SK-N-SH (cell line): ENCODE measurements around the gene MGAT1. TPM values are rescaled to one million over a fixed set of nuclear protein-coding genes. Genes with fewer than 3 reads are reported as not detected.

Source experiments
- CTCF ChIA-PET: fragments of 300-600, 350-600 bp; formaldehyde crosslinking; extraction: SDS; loops from one replicate; lab custom pipeline; 2021; lab: Yijun Ruan, JAX
- POLR2A ChIA-PET: fragments of 350-600 bp; sonication (Branson Sonifier 250); formaldehyde crosslinking; extraction: SDS; loops from one replicate; lab custom pipeline; 2020; ENCODE audit warnings: antibody characterized with exemption, inconsistent platforms; lab: Yijun Ruan, JAX
- DNase-seq: peaks from one replicate; pipeline ENCODE4 v3.0.0; 2012
- H2AFZ ChIP-seq: fragments of 200-600 bp; sonication (generic); 2 replicates; pipeline ENCODE4 v1.8.1; 2016; ENCODE audit warnings: antibody characterized with exemption, mild to moderate bottlenecking, low read depth
- H3F3A ChIP-seq: fragments of 200-600 bp; sonication (generic); replicated peaks from 2 replicates; pipeline ENCODE3; 2016; ENCODE audit warnings: antibody characterized with exemption, mild to moderate bottlenecking; ENCODE audit not compliant: insufficient read depth
- H3K27ac ChIP-seq, 2 experiments: fragments of 200-500 bp in 1 of 2; fragments of 200-600 bp in 1 of 2; sonication (Bioruptor generic) in 1 of 2; sonication (generic), shearing (Covaris generic) in 1 of 2; 2 replicates each; pipeline versions ENCODE4 v1.5.1 to v1.6.1; 2014 to 2016; ENCODE audit warnings: low read depth in 2 of 2, inconsistent platforms in 1 of 2, low read length in 1 of 2, mild to moderate bottlenecking in 1 of 2, mixed read lengths in 1 of 2
- H3K27me3 ChIP-seq: fragments of 200-600 bp; sonication (generic), shearing (Covaris generic); 2 replicates; pipeline ENCODE4 v1.6.1; 2016; ENCODE audit warnings: mixed run types; ENCODE audit not compliant: insufficient read depth
- H3K36me3 ChIP-seq, 2 experiments: fragments of 200-500 bp in 1 of 2; fragments of 200-600 bp in 1 of 2; sonication (Bioruptor generic) in 1 of 2; sonication (generic) in 1 of 2; replicated peaks in 1 of 2; 2 replicates each; pipeline versions ENCODE3 to v1.5.1; 2014 to 2016; ENCODE audit warnings: low read length in 1 of 2, mild to moderate bottlenecking in 1 of 2; ENCODE audit not compliant: insufficient read depth in 2 of 2, control insufficient read depth in 1 of 2
- H3K4me1 ChIP-seq, 2 experiments: fragments of 200-500 bp in 1 of 2; fragments of 200-600 bp in 1 of 2; sonication (Bioruptor generic) in 1 of 2; sonication (generic), shearing (Covaris generic) in 1 of 2; 2 replicates each; pipeline versions ENCODE4 v1.5.1 to v1.6.1; 2014 to 2016; ENCODE audit warnings: low read depth in 1 of 2, low read length in 1 of 2, mixed run types in 1 of 2; ENCODE audit not compliant: insufficient read depth in 2 of 2, control insufficient read depth in 1 of 2
- H3K4me2 ChIP-seq: fragments of 200-600 bp; sonication (generic), shearing (Covaris generic); 2 replicates; pipeline ENCODE4 v1.6.1; 2017; ENCODE audit warnings: mixed run types
- H3K4me3 ChIP-seq, 2 experiments: fragments of 200-500 bp in 1 of 2; fragments of 200-600 bp in 1 of 2; sonication (Bioruptor generic) in 1 of 2; sonication (generic), shearing (Covaris generic) in 1 of 2; 2 replicates each; pipeline versions ENCODE4 v1.5.1 to v1.8.1; 2014 to 2016; ENCODE audit warnings: low read depth in 2 of 2, inconsistent platforms in 1 of 2, low read length in 1 of 2, mild to moderate bottlenecking in 1 of 2, mixed read lengths in 1 of 2, moderate library complexity in 1 of 2
- H3K79me2 ChIP-seq: fragments of 200-600 bp; sonication (generic); 2 replicates; pipeline ENCODE4 v1.8.1; 2017; ENCODE audit warnings: mild to moderate bottlenecking; ENCODE audit not compliant: insufficient read depth
- H3K9ac ChIP-seq: fragments of 200-600 bp; sonication (generic); 2 replicates; pipeline ENCODE4 v1.6.1; 2017; ENCODE audit warnings: mixed run types
- H3K9me2 ChIP-seq: fragments of 200-600 bp; sonication (generic); 2 replicates; pipeline ENCODE4 v1.6.1; 2017; ENCODE audit warnings: mixed run types
- H3K9me3 ChIP-seq: fragments of 200-600 bp; sonication (generic); 2 replicates; pipeline ENCODE4 v1.6.1; 2017; ENCODE audit warnings: mixed run types, mild to moderate bottlenecking, moderate library complexity
- H4K20me1 ChIP-seq: fragments of 200-600 bp; sonication (generic); 2 replicates; pipeline ENCODE4 v1.6.1; 2017; ENCODE audit warnings: mild to moderate bottlenecking, mixed run types; ENCODE audit not compliant: insufficient read depth
- CHD2 ChIP-seq: fragments of 150-350 bp; IDR thresholded peaks from 2 replicates; pipeline ENCODE4 v1.6.1; 2018; ENCODE audit warnings: low read length; ENCODE audit not compliant: partially characterized antibody
- CTCF ChIP-seq: fragments of 200-600 bp; sonication (generic); IDR thresholded peaks from 2 replicates; pipeline ENCODE4 v1.6.1; 2017; ENCODE audit warnings: antibody characterized with exemption, mild to moderate bottlenecking, moderate library complexity
- EP300 ChIP-seq, 2 experiments: IDR thresholded peaks; 2 replicates each; pipeline versions ENCODE4 v1.4.0 to v1.6.1; 2012; ENCODE audit warnings: borderline replicate concordance in 1 of 2, low read depth in 1 of 2, low read length in 1 of 2
- EZH2phosphoT487 ChIP-seq: fragments of 200-600 bp; sonication (generic); IDR thresholded peaks from 2 replicates; pipeline ENCODE4 v1.6.1; 2017; ENCODE audit warnings: low read depth, mixed run types, mild to moderate bottlenecking, antibody characterized with exemption, moderate library complexity, borderline replicate concordance
- FOXM1 ChIP-seq: IDR thresholded peaks from 2 replicates; pipeline ENCODE4 v1.4.0; 2012; ENCODE audit warnings: low read depth, mild to moderate bottlenecking
- JUND ChIP-seq: IDR thresholded peaks from 2 replicates; pipeline ENCODE4 v1.4.0; 2012
- MEF2A ChIP-seq: IDR thresholded peaks from 2 replicates; pipeline ENCODE4 v1.4.0; 2012; ENCODE audit warnings: low read depth, borderline replicate concordance
- PBX3 ChIP-seq: IDR thresholded peaks from 2 replicates; pipeline ENCODE4; 2012
- RAD21 ChIP-seq: IDR thresholded peaks from 2 replicates; pipeline ENCODE4 v1.6.1; 2012; ENCODE audit warnings: mild to moderate bottlenecking, low read length
- RCOR1 ChIP-seq: fragments of 150-350 bp; IDR thresholded peaks from 2 replicates; pipeline ENCODE4 v1.6.1; 2017; ENCODE audit warnings: antibody characterized with exemption, low read length
- REST ChIP-seq: IDR thresholded peaks from 2 replicates; pipeline ENCODE4 v1.6.1; 2012; ENCODE audit warnings: mild to moderate bottlenecking, low read depth, low read length, moderate library complexity
- TEAD4 ChIP-seq: IDR thresholded peaks from 2 replicates; pipeline ENCODE4 v1.4.0; 2012; ENCODE audit warnings: mild to moderate bottlenecking, borderline replicate concordance; ENCODE audit not compliant: insufficient read depth
- YY1 ChIP-seq: IDR thresholded peaks from 2 replicates; pipeline ENCODE4 v1.4.0; 2012; ENCODE audit warnings: low read depth, mild to moderate bottlenecking
- ZBTB33 ChIP-seq: IDR thresholded peaks from 2 replicates; pipeline ENCODE4 v1.4.0; 2012; ENCODE audit warnings: low read depth, borderline replicate concordance
- WGBS: methylation state at CpG from one replicate; pipeline ENCODE4 v1.1.6; 2017; ENCODE audit warnings: low lambda C conversion rate; 5-methylcytosine and 5-hydroxymethylcytosine counted together
- polyA plus RNA-seq, 3 experiments: library from polyadenylated mRNA; depleted of rRNA; stranded (reverse); fragments of >200 nt; gene quantifications; 2 replicates each; pipeline ENCODE4 v1.2.3, GENCODE V29; 2012

MGAT1 gene
- polyA plus RNA-seq, 1 of the 3 experiments (the other 2 are of a cell fraction): 47.3 TPM

DNA sequence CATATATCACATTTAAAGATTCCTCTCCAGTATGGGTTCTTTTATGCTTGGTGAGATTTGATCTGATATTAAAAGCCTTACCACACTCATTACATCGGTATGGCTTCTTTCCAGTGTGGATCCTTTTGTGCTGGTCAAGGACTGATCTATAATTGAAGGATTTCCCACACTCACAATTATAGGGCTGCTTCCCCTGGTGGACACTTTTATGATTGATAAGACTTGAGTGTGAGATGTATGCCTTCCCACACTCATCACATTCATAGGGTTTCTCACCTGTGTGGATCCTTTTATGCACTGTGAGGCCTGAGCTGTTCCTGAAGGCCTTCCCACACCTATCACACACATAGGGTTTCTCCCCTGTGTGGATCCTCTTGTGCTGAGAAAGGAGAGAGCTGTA, 46.3 kb upstream of the MGAT1 start:
- H3K9ac ChIP-seq: no peak overlapping the region
- TF ChIP-seq REST (no peak), CHD2 (no peak), FOXM1 (no peak), EZH2phosphoT487 (no peak), TEAD4 (no peak), RCOR1 (no peak), CTCF (0 out of 2 replicates have a peak, but pooled peaks have one; percentile 8), YY1 (no peak)
- TF ChIP-seq, all 33 proteins: peak for 1
- H3K4me3 ChIP-seq: no peak overlapping the region; a peak in 1 of 4 replicates
- ChIA-PET POLR2A (no interaction called here), CTCF (interaction anchor here (1.7 kb wide), 2 partner anchors 34 to 64 kb away, joined by 3 to 4 read pairs; no protein-coding TSS in a partner anchor)
- H3F3A ChIP-seq: no peaks in the 10 kb centered on the region
- no peak overlapping the region for H3K4me2 ChIP-seq
- no peak overlapping the region for H2AFZ ChIP-seq
- H3K79me2 ChIP-seq: peaks cover 17% of the 10 kb centered on the region
- H3K9me2 ChIP-seq: no peaks in the 10 kb centered on the region
- no peaks in the 10 kb centered on the region for H3K4me1 ChIP-seq
- peaks cover 45 to 53% of the 10 kb centered on the region in 2 experiments for H3K36me3 ChIP-seq
- no peak for DNase-seq
- 87% methylated on average over 1 of the region's 1 CpG for WGBS
- H3K27me3 ChIP-seq: no peaks in the 10 kb centered on the region
- H3K27ac ChIP-seq: no peak overlapping the region
- no peaks in the 10 kb centered on the region for H4K20me1 ChIP-seq
- peaks cover 13% of the 10 kb centered on the region; the same call in 1 of the 2 replicates for H3K9me3 ChIP-seq

- H3K27me3 ChIP-seq: no peaks in the 10 kb centered on the region
- no peak for DNase-seq
- H3F3A ChIP-seq: no peaks in the 10 kb centered on the region
- H3K9me2 ChIP-seq: no peaks in the 10 kb centered on the region
- WGBS: 100% methylated on average over 1 of the region's 1 CpG
- no peak overlapping the region for H2AFZ ChIP-seq
- H3K9ac ChIP-seq: no peak overlapping the region
- H3K79me2 ChIP-seq: peaks cover 16% of the 10 kb centered on the region; the same call in 1 of the 2 replicates
- no peaks in the 10 kb centered on the region for H3K4me1 ChIP-seq
- POLR2A ChIA-PET: no interaction called here
- peaks cover 45 to 49% of the 10 kb centered on the region in 2 experiments for H3K36me3 ChIP-seq
- no peak overlapping the region; a peak in 1 of 4 replicates for H3K4me3 ChIP-seq
- no peak overlapping the region for H3K27ac ChIP-seq
- H4K20me1 ChIP-seq: no peaks in the 10 kb centered on the region
- CTCF ChIA-PET: interaction anchor here (1.7 kb wide), 2 partner anchors 33 to 64 kb away, joined by 3 to 4 read pairs; no protein-coding TSS in a partner anchor
- H3K4me2 ChIP-seq: no peak overlapping the region
- peaks cover 13% of the 10 kb centered on the region; the same call in 1 of the 2 replicates for H3K9me3 ChIP-seq
- TF ChIP-seq RAD21 (no peak), JUND (no peak), ZBTB33 (no peak), MEF2A (no peak), PBX3 (no peak), TEAD4 (no peak), EP300 (IDR thresholded peaks at IDR 0.05; ENCODE audit: borderline replicate concordance in 1 of 2, low read depth in 1 of 2, low read length in 1 of 2) (no peak), REST (no peak)
Observed at GRCh38 chr5:180848265-180848664, 45.7 kb upstream of the MGAT1 start.
